Activated naive CD4-positive, alpha-beta T cell treated with anti-CD3 and anti-CD28 coated beads, Interleukin-2, amount 50 U/mL, for 16 hours (primary cell): Measurements from ENCODE around the gene BCAS1.
A peak's percentile ranks its signal among the peaks of the same experiment; 100 is the strongest.
"Not testable (repeated sequence)": the region's sequence is repeated elsewhere in the genome, so short reads cannot be mapped to it uniquely, and the experiment has no call there.

Experiments
- DNase-seq: peaks from one replicate; pipeline ENCODE4 v3.0.0-alpha.2; 2020

Gene BCAS1

DNA sequence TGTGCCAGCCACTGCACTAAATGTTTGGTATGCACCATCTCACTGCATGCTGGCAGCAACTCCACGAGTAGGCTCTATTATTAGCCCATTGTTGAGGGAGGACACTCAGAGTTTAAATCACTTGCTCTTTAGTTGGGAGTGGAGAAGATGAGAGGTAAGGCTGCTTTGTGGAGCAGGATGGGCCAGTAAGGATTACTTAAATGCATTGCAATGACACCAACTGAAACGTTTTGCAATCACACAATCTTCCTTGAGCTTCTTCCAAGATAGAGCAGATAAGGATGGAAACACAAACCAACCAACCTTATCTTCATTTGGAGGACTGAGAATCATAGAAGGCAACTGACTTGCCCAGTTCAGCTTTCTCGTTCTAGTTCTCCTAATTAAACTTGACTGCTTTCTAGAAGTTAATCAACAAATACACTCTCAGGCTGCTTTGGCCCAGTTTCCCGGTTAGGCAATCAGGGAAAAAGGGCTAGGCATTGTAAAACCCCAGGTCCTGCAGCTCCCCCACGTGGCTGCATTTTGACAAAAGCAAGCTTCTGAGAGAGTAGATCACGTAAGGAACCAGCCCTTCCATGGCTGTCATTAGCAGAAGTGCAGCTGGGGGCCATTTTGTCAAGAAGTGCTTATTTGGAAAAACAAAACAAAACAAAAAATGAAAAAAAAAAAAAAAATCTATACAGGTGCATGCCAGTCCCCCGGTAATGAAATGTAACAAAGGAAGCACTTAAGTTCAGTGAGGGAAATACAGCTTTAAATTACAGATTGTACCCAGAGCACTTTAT lies 130.6 kb downstream of the BCAS1 start:
- peak; percentile 61 for DNase-seq

- DNase-seq = no peak
Measured at GRCh38 chr20:53939190-53939571, 131.2 kb downstream of the BCAS1 start.

GRCh38 chr20:53938739-53939138 lies 131.7 kb downstream of the BCAS1 start:
- DNase-seq = no peak

DNA sequence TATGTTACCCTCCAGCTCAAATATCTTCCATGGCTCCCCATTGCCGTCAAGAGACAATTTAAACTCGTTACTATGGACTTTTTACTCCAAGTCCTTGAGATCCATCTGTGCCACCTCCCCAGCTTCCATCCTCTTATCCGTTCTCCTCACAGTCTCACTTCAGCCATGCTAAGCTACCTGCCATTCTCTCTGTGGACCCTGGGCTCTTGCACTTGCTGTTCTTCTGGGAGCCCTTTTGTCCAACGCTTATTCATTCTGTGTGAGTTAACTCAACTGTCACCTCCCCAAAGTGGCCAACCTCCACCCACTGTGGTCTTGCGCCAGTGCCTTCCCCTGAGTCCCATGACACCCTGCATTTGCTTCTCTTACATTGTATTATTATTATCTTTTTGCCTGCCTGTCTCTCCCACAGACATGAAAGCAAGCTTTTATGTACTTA lies 132.4 kb downstream of the BCAS1 start:
- DNase-seq = no peak

GRCh38 chr20:53937339-53937741 lies 133.1 kb downstream of the BCAS1 start:
- no peak for DNase-seq

DNA sequence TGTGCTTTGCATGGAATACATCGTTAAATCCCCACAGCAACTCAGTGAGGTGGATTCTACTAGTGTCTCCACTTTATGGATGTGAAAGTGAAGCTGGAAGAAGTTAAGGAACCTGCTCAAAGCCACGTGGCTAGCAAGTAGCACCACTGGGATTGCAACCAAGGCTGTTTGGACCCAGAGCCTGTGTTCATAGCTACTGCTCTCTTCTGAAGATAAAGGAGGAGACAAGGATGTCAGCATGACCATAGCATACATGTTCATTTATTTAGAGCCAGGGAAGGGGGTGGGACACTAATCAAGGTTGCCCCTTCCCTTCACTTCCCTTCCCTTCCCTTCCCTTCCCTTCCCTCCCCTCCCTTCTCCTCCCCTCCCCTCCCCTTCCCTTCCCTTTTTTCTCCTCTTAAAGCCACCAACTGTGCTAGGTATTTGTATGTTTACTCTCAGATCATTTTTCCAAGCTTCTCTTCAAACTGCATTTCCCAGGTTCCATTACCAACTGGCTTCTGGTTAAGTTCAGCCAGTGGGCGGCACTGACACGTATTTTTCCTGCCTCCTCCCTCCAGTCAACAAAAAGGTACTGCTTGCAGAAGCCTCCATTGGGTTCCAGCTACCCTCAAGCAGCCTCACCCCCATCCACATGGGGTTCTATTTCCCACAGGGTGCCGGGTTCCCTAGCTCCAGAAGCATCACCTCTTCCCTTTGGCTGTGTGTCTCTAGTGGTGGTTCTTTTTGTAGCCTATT lies 134.9 kb downstream of the BCAS1 start:
- no peak for DNase-seq

- DNase-seq = no peak
Measured at GRCh38 chr20:53934421-53935343, 135.7 kb downstream of the BCAS1 start.

DNA sequence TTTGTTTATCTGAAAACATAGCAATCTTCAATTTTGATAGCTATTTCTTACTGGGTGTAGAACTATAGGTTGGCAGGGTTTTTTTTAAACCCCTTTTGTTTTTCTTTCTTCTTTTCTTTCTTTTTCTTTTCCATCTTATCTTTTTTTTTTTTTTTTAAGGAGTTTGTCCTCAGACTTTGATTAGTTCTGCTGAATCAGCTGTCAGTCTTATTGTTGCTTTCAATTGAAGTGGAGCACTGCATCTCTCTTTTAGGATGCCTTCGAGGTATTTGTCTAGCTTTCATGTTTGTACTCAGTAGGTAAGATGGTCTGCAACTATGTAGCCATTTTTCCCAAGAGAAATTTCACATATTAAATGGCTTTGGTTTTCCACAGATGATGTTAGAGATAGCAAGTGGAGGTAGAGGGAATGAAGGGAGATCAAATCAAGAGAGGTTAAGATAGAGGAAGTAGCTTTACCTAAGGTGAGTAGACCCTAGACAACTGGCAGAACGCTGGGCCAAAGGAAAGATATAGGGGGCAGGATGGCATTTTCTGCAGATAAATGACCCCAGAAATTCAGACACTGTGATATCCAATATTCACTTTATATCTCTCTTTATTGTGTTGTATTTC lies 137.1 kb downstream of the BCAS1 start:
- no peak for DNase-seq

- not testable (repeated sequence) for DNase-seq
Measured at GRCh38 chr20:53932655-53933192, 137.7 kb downstream of the BCAS1 start.

GRCh38 chr20:53931597-53931996 lies 138.8 kb downstream of the BCAS1 start:
- no peak for DNase-seq

DNA sequence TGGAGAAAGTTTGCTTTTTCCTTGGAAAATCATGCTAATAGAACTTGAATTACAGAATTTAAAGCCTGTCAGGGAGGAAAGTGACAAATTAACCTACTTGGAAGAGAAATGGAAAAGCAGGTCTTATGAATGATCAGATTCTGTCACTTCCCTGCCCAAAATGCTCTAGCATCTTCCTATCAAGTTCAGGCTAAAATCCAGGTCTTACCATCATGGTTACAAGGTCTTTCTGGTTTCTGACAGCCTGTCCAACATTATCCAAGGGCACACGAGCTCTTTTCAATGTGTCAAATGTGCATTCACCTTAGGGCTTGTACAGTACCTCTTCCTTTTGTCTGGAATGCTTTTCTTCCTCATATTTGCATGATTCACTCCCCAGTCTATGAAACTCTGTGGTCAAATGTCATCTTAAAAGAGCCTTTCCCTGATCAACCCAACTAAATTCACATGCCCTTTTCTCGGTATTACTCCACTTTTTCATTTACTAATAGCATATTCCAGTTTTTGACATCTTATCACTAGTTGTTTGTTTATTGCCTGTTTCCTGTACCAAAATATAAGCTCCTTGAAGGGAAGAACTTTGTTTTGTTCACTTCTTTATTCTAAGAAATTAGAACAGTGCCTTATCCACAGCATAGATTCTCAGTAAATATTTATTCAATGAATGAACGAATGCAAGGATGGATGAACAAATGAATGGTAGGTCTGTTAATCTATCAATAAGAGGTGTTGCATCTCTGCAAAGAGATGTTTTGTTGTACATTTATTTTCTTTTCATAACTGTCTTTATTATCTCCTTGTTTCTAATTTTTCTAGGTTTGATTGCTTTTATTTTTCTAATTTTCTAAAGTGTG lies 139.5 kb downstream of the BCAS1 start:
- DNase-seq = no peak

DNA sequence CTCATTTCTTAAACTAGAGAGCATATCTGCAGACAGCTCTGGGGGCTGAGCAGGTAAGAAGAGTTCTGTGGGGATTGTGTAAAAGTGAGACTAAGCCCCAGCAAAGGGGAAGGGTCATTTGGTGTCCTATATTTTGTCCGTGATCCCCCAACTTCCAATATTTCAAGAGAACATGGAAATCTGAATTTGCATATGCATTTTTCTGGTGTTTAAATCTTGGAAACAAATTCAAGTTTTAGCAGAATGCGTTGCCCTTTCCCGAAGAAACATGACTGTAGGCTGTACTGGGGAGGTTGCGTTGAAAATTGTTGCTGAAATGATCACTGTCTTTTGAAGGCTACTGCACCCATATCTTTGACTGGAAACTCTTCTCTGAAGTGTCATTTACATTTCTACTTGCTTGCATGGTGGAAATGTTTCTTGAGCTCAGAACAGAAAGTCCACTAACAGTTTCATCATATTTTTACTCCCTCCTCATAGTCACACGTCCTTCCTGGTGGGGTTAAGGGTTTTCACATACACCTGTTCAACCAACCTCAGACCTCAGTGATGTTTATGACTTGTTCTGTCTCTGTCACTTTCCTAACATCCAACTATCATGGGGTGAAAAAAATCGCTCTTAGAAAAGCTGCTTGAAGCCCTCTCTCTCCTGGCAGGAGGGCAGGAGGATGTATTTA lies 140.3 kb downstream of the BCAS1 start:
- DNase-seq = no peak

- no peak for DNase-seq
Measured at GRCh38 chr20:53929399-53929798, 141.0 kb downstream of the BCAS1 start.

DNA sequence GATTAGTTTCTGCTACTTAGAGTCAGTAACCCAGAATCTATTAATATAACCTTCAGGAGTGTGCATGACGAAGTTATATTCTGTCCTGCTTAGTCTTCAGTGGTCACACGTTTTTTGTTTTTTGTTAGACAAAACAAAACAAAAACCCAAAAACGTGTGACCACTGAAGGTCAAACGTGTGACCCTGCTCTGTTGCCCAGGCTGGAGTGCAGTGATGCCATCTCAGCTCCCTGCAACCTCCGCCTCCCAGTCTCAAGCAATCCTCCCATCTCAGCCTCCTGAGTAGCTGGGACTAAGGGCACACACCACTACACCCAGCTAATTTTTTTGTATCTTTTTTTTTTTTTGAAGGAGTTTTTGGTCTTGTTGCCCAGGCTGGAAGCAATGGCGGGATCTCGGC lies 142.4 kb downstream of the BCAS1 start:
- DNase-seq = no peak

- no peak for DNase-seq
Measured at GRCh38 chr20:53926428-53927028, 143.9 kb downstream of the BCAS1 start.

- DNase-seq = no peak
Measured at GRCh38 chr20:53925651-53926401, 144.6 kb downstream of the BCAS1 start.

GRCh38 chr20:53923566-53924369 lies 146.6 kb downstream of the BCAS1 start:
- DNase-seq = no peak

DNA sequence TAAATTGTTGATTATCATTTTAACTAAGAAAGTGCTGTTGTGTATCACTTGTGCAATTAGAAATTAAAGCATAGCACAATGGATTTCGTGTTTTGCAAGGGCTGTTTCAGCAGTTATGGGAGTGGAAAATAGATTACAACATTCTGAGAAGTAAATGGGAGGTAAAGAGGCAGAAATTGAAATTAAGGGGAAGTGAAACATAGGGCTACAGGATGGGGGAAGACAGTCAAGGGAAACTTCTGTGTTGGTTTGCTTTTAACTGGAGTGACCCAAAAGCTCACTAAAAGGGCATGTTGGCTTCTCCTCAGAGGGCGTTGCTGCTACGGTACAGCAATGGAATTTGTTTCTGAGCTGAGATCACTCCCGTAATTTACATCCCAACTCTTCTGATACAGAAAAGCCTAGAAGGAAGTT lies 147.5 kb downstream of the BCAS1 start:
- DNase-seq = no peak
